H4 (cell line): ENCODE measurements around the gene TMOD1. TPM values are rescaled to one million over a fixed set of nuclear protein-coding genes. Genes with fewer than 3 reads are reported as not detected.
"Not testable (repeated sequence)": the region's sequence is repeated elsewhere in the genome, so short reads cannot be mapped to it uniquely, and the experiment has no call there.

ENCODE experiments used
- DNase-seq: peaks from one replicate; pipeline ENCODE4 v3.0.0-alpha.2; 2015; ENCODE audit warnings: low spot score
- total RNA-seq: library from RNA; depleted of rRNA; stranded (reverse); fragments of >200 nt; shearing (Covaris generic); gene quantifications from 2 replicates; pipeline ENCODE4 v1.2.3, GENCODE V29; 2014

TMOD1 gene
- total RNA-seq, 1 experiment from 2014 or later: 1.8 TPM

- no peak for DNase-seq
Measured at GRCh38 chr9:97594381-97594921, 93.0 kb downstream of the TMOD1 start.

GRCh38 chr9:97596906-97597305, 95.4 kb downstream of the TMOD1 start:
- no peak for DNase-seq

- peak; percentile 74 for DNase-seq
Measured at GRCh38 chr9:97598461-97599288, 97.2 kb downstream of the TMOD1 start.

GRCh38 chr9:97599314-97599846, 97.9 kb downstream of the TMOD1 start:
- no peak for DNase-seq

GRCh38 chr9:97600531-97601227, 99.2 kb downstream of the TMOD1 start:
- no peak for DNase-seq

- DNase-seq: no peak
Measured at GRCh38 chr9:97601228-97601898, 99.9 kb downstream of the TMOD1 start.

- no peak for DNase-seq
Measured at GRCh38 chr9:97602430-97602829, 101.0 kb downstream of the TMOD1 start.

- DNase-seq: no peak
Measured at GRCh38 chr9:97604901-97605645, 103.6 kb downstream of the TMOD1 start.

- peak; percentile 45 for DNase-seq
Measured at GRCh38 chr9:97615439-97616072, 114.1 kb downstream of the TMOD1 start.

- no peak for DNase-seq
Measured at GRCh38 chr9:97617939-97618416, 116.5 kb downstream of the TMOD1 start.

GRCh38 chr9:97620063-97620462, 118.6 kb downstream of the TMOD1 start:
- not testable (repeated sequence) for DNase-seq

GRCh38 chr9:97622483-97622882, 121.0 kb downstream of the TMOD1 start:
- DNase-seq: not testable (repeated sequence)

GRCh38 chr9:97623946-97624345, 122.5 kb downstream of the TMOD1 start:
- DNase-seq: no peak

- DNase-seq: no peak
Measured at GRCh38 chr9:97625620-97626019, 124.2 kb downstream of the TMOD1 start.

- no peak for DNase-seq
Measured at GRCh38 chr9:97627624-97628023, 126.2 kb downstream of the TMOD1 start.

- no peak for DNase-seq
Measured at GRCh38 chr9:97628668-97629067, 127.2 kb downstream of the TMOD1 start.

- no peak for DNase-seq
Measured at GRCh38 chr9:97629156-97629555, 127.7 kb downstream of the TMOD1 start.

GRCh38 chr9:97630591-97630990, 129.1 kb downstream of the TMOD1 start:
- DNase-seq: no peak

- peak; percentile 8 for DNase-seq
Measured at GRCh38 chr9:97632248-97632984, 130.9 kb downstream of the TMOD1 start.
